Stomach smooth muscle (tissue), 2 donors: ENCODE results near the gene PAQR8.

Experiments
- H3K27ac ChIP-seq: one replicate; pipeline ENCODE4 v1.7.0; 2013; ENCODE audit warnings: mild to moderate bottlenecking, low read length, inconsistent platforms
- H3K27me3 ChIP-seq, 2 donors: one replicate each; pipeline ENCODE4 v1.7.0; 2013; ENCODE audit warnings: low read length in 2 of 2; ENCODE audit not compliant: insufficient read depth in 2 of 2, control insufficient read depth in 1 of 2
- H3K36me3 ChIP-seq, 2 donors: one replicate each; pipeline ENCODE4 v1.7.0; 2013; ENCODE audit warnings: low read length in 2 of 2; ENCODE audit not compliant: control insufficient read depth in 2 of 2, insufficient read depth in 2 of 2
- H3K4me1 ChIP-seq: one replicate; pipeline ENCODE4 v1.7.0; 2013; ENCODE audit warnings: low read length; ENCODE audit not compliant: control insufficient read depth, insufficient read depth
- H3K4me3 ChIP-seq, 2 donors: one replicate each; pipeline ENCODE4 v1.7.0; 2013; ENCODE audit warnings: low read length in 2 of 2
- H3K9ac ChIP-seq, 2 donors: one replicate each; pipeline ENCODE4 v1.7.0; 2013; ENCODE audit warnings: low read length in 2 of 2, mild to moderate bottlenecking in 1 of 2
- H3K9me3 ChIP-seq, 2 donors: one replicate each; pipeline ENCODE4 v1.7.0; 2013; ENCODE audit warnings: low read length in 2 of 2; ENCODE audit not compliant: control insufficient read depth in 2 of 2
- donor health status: healthy.
- donor health status: Pancreatic carcinoma.

The PAQR8 gene

GRCh38 chr6:52330470-52330869, 31.5 kb upstream of the PAQR8 start:
- H3K36me3 ChIP-seq: no peaks in the 10 kb centered on the region
- no peak overlapping the region for H3K4me3 ChIP-seq
- no peaks in the 10 kb centered on the region for H3K4me1 ChIP-seq
- no peak overlapping the region for H3K27ac ChIP-seq
- H3K9ac ChIP-seq: no peak overlapping the region
- H3K9me3 ChIP-seq: no peaks in the 10 kb centered on the region
- H3K27me3 ChIP-seq: no peaks in the 10 kb centered on the region

- H3K4me3 ChIP-seq: no peak overlapping the region
- no peak overlapping the region for H3K9ac ChIP-seq
- H3K36me3 ChIP-seq: no peaks in the 10 kb centered on the region
- H3K27ac ChIP-seq: no peak overlapping the region
- no peaks in the 10 kb centered on the region for H3K9me3 ChIP-seq
- no peaks in the 10 kb centered on the region for H3K27me3 ChIP-seq
- no peaks in the 10 kb centered on the region for H3K4me1 ChIP-seq
These were observed 30.0 kb upstream of the PAQR8 start for GRCh38 chr6:52331793-52332457.

- Histone ChIP-seq H3K9ac (no peak overlapping the region), H3K27ac (no peak overlapping the region), H3K4me3 (no peak overlapping the region), H3K27me3 (no peaks in the 10 kb centered on the region), H3K9me3 (no peaks in the 10 kb centered on the region), H3K36me3 (no peaks in the 10 kb centered on the region), H3K4me1 (no peaks in the 10 kb centered on the region)
These were observed 28.1 kb upstream of the PAQR8 start for GRCh38 chr6:52333840-52334200.

- Histone ChIP-seq H3K9ac (no peak overlapping the region), H3K4me1 (no peaks in the 10 kb centered on the region), H3K27me3 (no peaks in the 10 kb centered on the region), H3K27ac (no peak overlapping the region), H3K36me3 (no peaks in the 10 kb centered on the region), H3K9me3 (no peaks in the 10 kb centered on the region), H3K4me3 (no peak overlapping the region)
These were observed 26.4 kb upstream of the PAQR8 start for GRCh38 chr6:52335576-52335975.

- no peak overlapping the region for H3K27ac ChIP-seq
These were observed 24.9 kb upstream of the PAQR8 start for GRCh38 chr6:52336919-52337561.

GRCh38 chr6:52337633-52338290, 24.2 kb upstream of the PAQR8 start:
- H3K9me3 ChIP-seq: no peaks in the 10 kb centered on the region
- no peak overlapping the region for H3K9ac ChIP-seq
- H3K4me1 ChIP-seq: no peaks in the 10 kb centered on the region
- no peaks in the 10 kb centered on the region for H3K36me3 ChIP-seq
- H3K27ac ChIP-seq: no peak overlapping the region
- no peak overlapping the region for H3K4me3 ChIP-seq
- H3K27me3 ChIP-seq: no peaks in the 10 kb centered on the region

More at GRCh38 chr6:52336919-52337561, 24.9 kb upstream of the PAQR8 start:
- H3K36me3 ChIP-seq: no peaks in the 10 kb centered on the region
- H3K9me3 ChIP-seq: no peaks in the 10 kb centered on the region
- no peaks in the 10 kb centered on the region for H3K4me1 ChIP-seq
- H3K27me3 ChIP-seq: no peaks in the 10 kb centered on the region
- H3K9ac ChIP-seq: no peak overlapping the region
- no peak overlapping the region for H3K4me3 ChIP-seq

GRCh38 chr6:52340603-52340880, 21.4 kb upstream of the PAQR8 start:
- no peak overlapping the region for H3K4me3 ChIP-seq
- no peak overlapping the region for H3K9ac ChIP-seq
- H3K9me3 ChIP-seq: no peaks in the 10 kb centered on the region
- H3K27ac ChIP-seq: no peak overlapping the region
- H3K27me3 ChIP-seq: peaks cover 0 to 3% of the 10 kb centered on the region in 2 donors
- H3K36me3 ChIP-seq: no peaks in the 10 kb centered on the region
- H3K4me1 ChIP-seq: no peaks in the 10 kb centered on the region

GRCh38 chr6:52341561-52342260, 20.2 kb upstream of the PAQR8 start:
- H3K4me1 ChIP-seq: no peaks in the 10 kb centered on the region
- H3K9me3 ChIP-seq: no peaks in the 10 kb centered on the region
- no peak overlapping the region for H3K4me3 ChIP-seq
- H3K27me3 ChIP-seq: peaks cover 0 to 3% of the 10 kb centered on the region in 2 donors
- H3K36me3 ChIP-seq: no peaks in the 10 kb centered on the region
- H3K9ac ChIP-seq: no peak overlapping the region
- H3K27ac ChIP-seq: no peak overlapping the region

GRCh38 chr6:52345311-52345710, 16.6 kb upstream of the PAQR8 start:
- H3K9ac ChIP-seq: no peak overlapping the region
- H3K36me3 ChIP-seq: no peaks in the 10 kb centered on the region
- H3K4me3 ChIP-seq: no peak overlapping the region
- no peaks in the 10 kb centered on the region for H3K4me1 ChIP-seq
- H3K27me3 ChIP-seq: peaks cover 0 to 3% of the 10 kb centered on the region in 2 donors
- H3K27ac ChIP-seq: no peak overlapping the region
- no peaks in the 10 kb centered on the region for H3K9me3 ChIP-seq

- H3K36me3 ChIP-seq: no peaks in the 10 kb centered on the region
- H3K27ac ChIP-seq: no peak overlapping the region
- H3K27me3 ChIP-seq: peaks cover 0 to 3% of the 10 kb centered on the region in 2 donors
- no peak overlapping the region for H3K9ac ChIP-seq
- H3K9me3 ChIP-seq: no peaks in the 10 kb centered on the region
- H3K4me1 ChIP-seq: no peaks in the 10 kb centered on the region
- no peak overlapping the region for H3K4me3 ChIP-seq
These were observed 15.4 kb upstream of the PAQR8 start for GRCh38 chr6:52346503-52346902.
